HepG2 (cell line): ENCODE results near the gene IRF2. TPM values are rescaled to one million over a fixed set of nuclear protein-coding genes. Genes with fewer than 3 reads are reported as not detected.

Experiments used
- HDAC2 ChIP-seq: sonication (generic); formaldehyde crosslinking; IDR thresholded peaks from 2 replicates; pipeline ENCODE4 v1.4.0; 2020; ENCODE audit warnings: missing genetic modification reagents
- KMT2B ChIP-seq: IDR thresholded peaks from 2 replicates; pipeline ENCODE4 v1.6.1; 2016; ENCODE audit warnings: missing genetic modification reagents, missing compliant biosample characterization
- MTERF4 ChIP-seq: sonication (generic); formaldehyde crosslinking; IDR thresholded peaks from 2 replicates; pipeline ENCODE4 v1.8.0; 2023; ENCODE audit warnings: mild to moderate bottlenecking, missing genetic modification reagents
- NR1H2 ChIP-seq: sonication (generic); formaldehyde crosslinking; IDR thresholded peaks from 2 replicates; pipeline ENCODE4 v1.8.1; 2022; ENCODE audit warnings: low read depth, missing genetic modification reagents, borderline replicate concordance
- SRSF9 ChIP-seq: fragments of 200-400 bp; formaldehyde crosslinking; IDR thresholded peaks from 2 replicates; pipeline ENCODE4 v1.6.1; 2018; ENCODE audit warnings: borderline replicate concordance, mild to moderate bottlenecking, low read depth, low read length; ENCODE audit not compliant: insufficient read depth, poor library complexity, severe bottlenecking
- TCF7L2 ChIP-seq: IDR thresholded peaks from 2 replicates; pipeline ENCODE4 v1.6.1; 2011; ENCODE audit warnings: mild to moderate bottlenecking, low read depth, low read length, moderate library complexity
- ZBED4 ChIP-seq: sonication (generic); formaldehyde crosslinking; IDR thresholded peaks from 2 replicates; pipeline ENCODE4 v1.4.0; 2020; ENCODE audit warnings: missing genetic modification reagents, borderline replicate concordance
- ZBTB42 ChIP-seq: sonication (generic); formaldehyde crosslinking; IDR thresholded peaks from 2 replicates; pipeline ENCODE4 v1.5.0; 2020; ENCODE audit warnings: mild to moderate bottlenecking, missing genetic modification reagents
- ZMYM4 ChIP-seq: sonication (generic); formaldehyde crosslinking; IDR thresholded peaks from 2 replicates; pipeline ENCODE4 v1.8.1; 2023; ENCODE audit warnings: mild to moderate bottlenecking, missing genetic modification reagents
- ZNF296 ChIP-seq: sonication (generic); formaldehyde crosslinking; conservative IDR thresholded peaks from 2 replicates; pipeline ENCODE4 v1.5.0; 2020; ENCODE audit warnings: mild to moderate bottlenecking, missing genetic modification reagents
- ZNF318 ChIP-seq: sonication (generic); formaldehyde crosslinking; IDR thresholded peaks from 2 replicates; pipeline ENCODE4 v1.4.0; 2020; ENCODE audit warnings: mild to moderate bottlenecking, missing genetic modification reagents
- ZNF431 ChIP-seq: sonication (generic); formaldehyde crosslinking; IDR thresholded peaks from 2 replicates; pipeline ENCODE4 v1.9.0; 2022; ENCODE audit warnings: missing genetic modification reagents, low read depth, mild to moderate bottlenecking, borderline replicate concordance
- ZNF563 ChIP-seq: sonication (generic); formaldehyde crosslinking; IDR thresholded peaks from 2 replicates; pipeline ENCODE4 v1.8.0; 2022; ENCODE audit warnings: mild to moderate bottlenecking, moderate library complexity, missing genetic modification reagents
- polyA plus RNA-seq, 8 experiments: library from polyadenylated mRNA; depleted of rRNA in 3 of 8; stranded (reverse) in 7 of 8; unstranded in 1 of 8; fragments of >200 nt; fragmentation: Illumina TruSeq in 4 of 8; extraction: Trizol in 4 of 8; gene quantifications; 2 replicates each; pipeline versions ENCODE4 v1.2.1 to v1.2.3, GENCODE V29; 2011 to 2016; ENCODE audit warnings: low read depth in 4 of 8, missing spikeins in 1 of 8, mixed read lengths in 1 of 8; ENCODE audit not compliant: insufficient read depth in 1 of 8
- total RNA-seq, 5 experiments: library from RNA; depleted of rRNA; stranded (reverse); fragments of >200 nt; fragmentation: Illumina TruSeq; extraction: Trizol; gene quantifications; 2 replicates each; pipeline ENCODE4 v1.2.3, GENCODE V29; 2016; ENCODE audit warnings: low read depth in 1 of 5
- TF ChIP-seq, protein P1 (sequence below): sonication (generic); formaldehyde crosslinking; conservative IDR thresholded peaks from 2 replicates; pipeline ENCODE4 v1.4.0; 2020; ENCODE audit warnings: missing genetic modification reagents

Gene IRF2
- total and polyA plus RNA-seq, 2 of the 13 experiments (the other 11 are each of a cell fraction or from before 2014, with no cell fraction given) = 15.5 to 28.8 TPM

DNA sequence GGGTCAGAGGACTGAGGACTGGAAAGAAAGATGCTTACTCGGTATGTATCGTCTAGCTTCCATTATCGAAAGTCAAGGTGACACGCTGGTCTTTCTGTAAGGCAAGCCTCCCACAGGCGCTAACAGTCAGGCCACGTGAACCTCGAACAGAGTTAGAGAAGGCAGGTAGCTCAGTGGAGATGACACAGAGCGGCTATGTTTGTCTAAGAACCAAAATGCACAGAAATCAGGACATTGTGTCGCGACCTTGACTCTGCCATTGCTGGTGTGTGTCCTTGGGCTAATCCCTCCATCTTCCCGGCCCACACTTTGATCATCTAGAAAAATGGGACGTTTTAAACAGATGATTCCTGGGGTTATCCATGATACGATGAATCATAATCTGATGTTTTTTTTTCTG is 40.3 kb downstream of the IRF2 start (continued):
- TF ChIP-seq ZBED4 (CRISPR knock-in tag) (no peak), ZNF318 (no peak), HDAC2 (CRISPR knock-in tag) (peak; percentile 67), ZMYM4 (CRISPR knock-in tag) (peak; percentile 92), NR1H2 (CRISPR knock-in tag) (no peak), SRSF9 (no peak), TCF7L2 (no peak), ZNF563 (CRISPR knock-in tag) (no peak), ZNF431 (no peak), ZBTB42 (no peak), MTERF4 (no peak), ZNF296 (CRISPR knock-in tag) (no peak), KMT2B (no peak)
- TF ChIP-seq, protein P1, sequence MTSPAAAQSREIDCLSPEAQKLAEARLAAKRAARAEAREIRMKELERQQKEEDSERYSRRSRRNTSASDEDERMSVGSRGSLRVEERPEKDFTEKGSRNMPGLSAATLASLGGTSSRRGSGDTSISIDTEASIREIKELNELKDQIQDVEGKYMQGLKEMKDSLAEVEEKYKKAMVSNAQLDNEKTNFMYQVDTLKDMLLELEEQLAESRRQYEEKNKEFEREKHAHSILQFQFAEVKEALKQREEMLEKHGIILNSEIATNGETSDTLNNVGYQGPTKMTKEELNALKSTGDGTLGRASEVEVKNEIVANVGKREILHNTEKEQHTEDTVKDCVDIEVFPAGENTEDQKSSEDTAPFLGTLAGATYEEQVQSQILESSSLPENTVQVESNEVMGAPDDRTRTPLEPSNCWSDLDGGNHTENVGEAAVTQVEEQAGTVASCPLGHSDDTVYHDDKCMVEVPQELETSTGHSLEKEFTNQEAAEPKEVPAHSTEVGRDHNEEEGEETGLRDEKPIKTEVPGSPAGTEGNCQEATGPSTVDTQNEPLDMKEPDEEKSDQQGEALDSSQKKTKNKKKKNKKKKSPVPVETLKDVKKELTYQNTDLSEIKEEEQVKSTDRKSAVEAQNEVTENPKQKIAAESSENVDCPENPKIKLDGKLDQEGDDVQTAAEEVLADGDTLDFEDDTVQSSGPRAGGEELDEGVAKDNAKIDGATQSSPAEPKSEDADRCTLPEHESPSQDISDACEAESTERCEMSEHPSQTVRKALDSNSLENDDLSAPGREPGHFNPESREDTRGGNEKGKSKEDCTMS (CRISPR knock-in tag) = no peak
